Panc1 (cell line): Measurements from ENCODE around the gene KAT2B. TPM values are rescaled to one million over a fixed set of nuclear protein-coding genes. Genes with fewer than 3 reads are reported as not detected.

ENCODE experiments used
- ATAC-seq: fragments of 200-7000 bp; cut with Tn5 transposase; 2 replicates; pipeline ENCODE4 v1.9.1; 2020; ENCODE audit warnings: mild to moderate bottlenecking, moderate library complexity
- BruUV-seq: library from RNA; stranded (reverse); fragments of 400-500 nt; replicated peaks from 2 replicates; lab custom pipeline; 2021; lab: Mats Ljungman, UMichigan
- CTCF ChIA-PET: fragments of 300-600 bp; sonication (Branson Sonifier 250); formaldehyde crosslinking; loops from one replicate; lab custom pipeline; 2022; ENCODE audit warnings: antibody characterized with exemption; lab: Charles Lee
- POLR2A ChIA-PET: fragments of 300-600 bp; sonication (Branson Sonifier 250); formaldehyde crosslinking; loops from one replicate; lab custom pipeline; 2022; ENCODE audit warnings: antibody characterized with exemption; lab: Charles Lee
- DNase-seq: peaks from one replicate; pipeline ENCODE4 v3.0.0-alpha.2; 2010; ENCODE audit warnings: low read depth, low spot score
- H3K27ac ChIP-seq: 2 replicates; pipeline ENCODE4 v1.5.1; 2011; ENCODE audit warnings: mild to moderate bottlenecking, low read length, inconsistent platforms
- H3K27me3 ChIP-seq: fragments of 200-500 bp; sonication (Bioruptor generic); 2 replicates; pipeline ENCODE4 v1.6.0; 2014; ENCODE audit warnings: low read length, inconsistent platforms; ENCODE audit not compliant: control insufficient read depth, insufficient read depth
- H3K36me3 ChIP-seq: fragments of 200-500 bp; sonication (Bioruptor generic); 2 replicates; pipeline ENCODE4 v1.5.1; 2014; ENCODE audit warnings: inconsistent platforms, mild to moderate bottlenecking, low read length, moderate library complexity; ENCODE audit not compliant: control insufficient read depth, insufficient read depth
- H3K4me1 ChIP-seq: 2 replicates; pipeline ENCODE4 v1.5.1; 2011; ENCODE audit warnings: inconsistent platforms, mild to moderate bottlenecking, low read length, moderate library complexity; ENCODE audit not compliant: control insufficient read depth, insufficient read depth
- H3K4me3 ChIP-seq, 2 experiments: 2 replicates each; pipeline ENCODE4 v1.5.1; 2011 to 2012; ENCODE audit warnings: low read depth in 2 of 2, low read length in 2 of 2, mild to moderate bottlenecking in 2 of 2, inconsistent platforms in 1 of 2, moderate library complexity in 1 of 2
- H3K9me3 ChIP-seq: fragments of 200-500 bp; sonication (Bioruptor generic); 2 replicates; pipeline ENCODE4 v1.5.1; 2014; ENCODE audit warnings: low read depth, mild to moderate bottlenecking, inconsistent platforms, low read length, moderate library complexity; ENCODE audit not compliant: control insufficient read depth, insufficient read depth
- CTCF ChIP-seq: fragments of 450-650 bp; IDR thresholded peaks from 2 replicates; pipeline ENCODE4 v1.5.1; 2017; ENCODE audit warnings: mild to moderate bottlenecking
- POLR2AphosphoS5 ChIP-seq: IDR thresholded peaks from 2 replicates; pipeline ENCODE4 v1.6.1; 2012; ENCODE audit warnings: mild to moderate bottlenecking, low read depth, low read length, moderate library complexity
- REST ChIP-seq, 2 experiments: IDR thresholded peaks; 2 replicates each; pipeline ENCODE4 v1.6.1; 2011 to 2012; ENCODE audit warnings: low read depth in 2 of 2, control low read depth in 1 of 2, low read length in 1 of 2, mild to moderate bottlenecking in 1 of 2, moderate library complexity in 1 of 2; ENCODE audit not compliant: insufficient read depth in 1 of 2
- SIN3A ChIP-seq: IDR thresholded peaks from 2 replicates; pipeline ENCODE4 v1.6.1; 2012; ENCODE audit warnings: low read depth, mild to moderate bottlenecking, low read length, moderate library complexity, borderline replicate concordance; ENCODE audit not compliant: insufficient read depth
- TCF7L2 ChIP-seq: IDR thresholded peaks from 2 replicates; pipeline ENCODE4 v1.6.1; 2011; ENCODE audit warnings: mild to moderate bottlenecking, low read depth, low read length, inconsistent platforms
- in situ Hi-C: cut with HindIII; loops from 2 replicates; pipeline ENCODE4 v1.10.0; 2016; ENCODE audit warnings: low sequenced_read_pairs, low pct_unique_long_range_greater_than_20kb
- intact Hi-C: fragments of 100-400 bp; cut with micrococcal nuclease; formaldehyde crosslinking; loops from one replicate; pipeline ENCODE4 v1.10.0; 2022; ENCODE audit not compliant: unreplicated experiment
- total RNA-seq: library from RNA; stranded (reverse); gene quantifications from one replicate; pipeline ENCODE4 v1.2.1, GENCODE V29; 2021; ENCODE audit not compliant: unreplicated experiment

Gene KAT2B
- total RNA-seq, 1 experiment from 2014 or later, result 16.4 TPM

DNA sequence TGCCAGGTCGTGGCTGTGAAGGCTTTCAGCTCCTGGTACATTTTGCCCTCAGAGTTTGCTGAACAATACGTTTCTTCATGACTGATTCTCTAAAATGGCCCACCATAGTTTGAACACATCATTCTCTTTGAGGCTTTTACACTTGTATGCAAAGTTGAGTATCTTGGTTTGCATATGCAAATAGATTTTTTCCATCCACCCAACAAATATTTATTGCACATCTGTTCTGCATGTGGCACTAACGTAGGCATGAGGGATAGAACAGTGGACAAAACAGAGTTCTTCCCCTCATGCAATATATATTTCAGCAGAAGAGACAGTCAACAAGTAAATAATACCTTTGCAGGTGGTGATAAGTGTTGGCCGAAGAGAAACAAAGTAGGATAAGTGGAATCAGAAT, 55.2 kb downstream of the KAT2B start:
- Histone ChIP-seq H3K4me1 (no peaks in the 10 kb centered on the region), H3K27me3 (no peaks in the 10 kb centered on the region), H3K36me3 (no peaks in the 10 kb centered on the region), H3K27ac (no peak overlapping the region), H3K9me3 (no peaks in the 10 kb centered on the region), H3K4me3 (no peak overlapping the region)
- no peak for ATAC-seq
- no TSS peak for BruUV-seq
- no peak for TF ChIP-seq REST (IDR thresholded peaks at IDR 0.05; ENCODE audit: insufficient read depth in 1 of 2, low read depth in 2 of 2, low read length in 1 of 2)
- no peak for TF ChIP-seq SIN3A
- TF ChIP-seq POLR2AphosphoS5, result no peak
- TF ChIP-seq TCF7L2, result no peak
- TF ChIP-seq CTCF, result no peak
- POLR2A ChIA-PET, result interaction anchor here (0.6 kb wide), 1 partner anchor 120 kb away, joined by 7 read pairs; no protein-coding TSS in a partner anchor
- DNase-seq, result no peak
- CTCF ChIA-PET, result no interaction called here
- intact Hi-C loops (no loop called here), in situ Hi-C loops (no loop called here)

DNA sequence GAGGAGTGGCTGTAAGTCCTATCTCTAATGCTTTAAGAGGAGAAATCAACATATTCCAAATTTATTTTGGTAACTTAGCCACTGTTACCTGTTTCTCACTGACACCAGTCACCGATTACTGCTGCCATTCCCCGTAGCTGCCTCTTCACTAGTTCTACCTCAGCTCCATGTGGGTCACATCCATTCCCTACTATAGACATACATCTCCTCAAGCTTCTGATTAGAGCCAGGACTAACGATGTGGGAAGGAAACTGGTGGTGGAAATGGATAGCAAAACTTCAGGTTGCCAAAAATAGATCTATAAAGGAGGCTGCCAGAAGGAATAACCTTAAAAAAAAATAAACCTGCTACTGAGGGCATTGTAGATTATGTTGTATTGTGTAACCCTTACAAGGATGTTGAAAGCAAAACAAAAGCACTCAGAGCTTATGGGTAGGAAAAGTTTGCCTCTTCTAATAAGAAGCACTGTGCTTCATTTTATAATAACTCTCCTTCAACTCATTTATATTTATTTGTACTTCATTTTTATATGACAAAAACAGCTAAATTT, 56.0 kb downstream of the KAT2B start:
- CTCF ChIA-PET, result no interaction called here
- BruUV-seq, result no TSS peak
- intact Hi-C loops, result no loop called here

More for the DNA sequence above, 56.0 kb downstream of the KAT2B start:
- Histone ChIP-seq H3K36me3 (no peaks in the 10 kb centered on the region), H3K27me3 (no peaks in the 10 kb centered on the region), H3K27ac (no peak overlapping the region), H3K9me3 (no peaks in the 10 kb centered on the region), H3K4me1 (no peaks in the 10 kb centered on the region), H3K4me3 (no peak overlapping the region)
- DNase-seq (no peak), ATAC-seq (no peak)
- POLR2A ChIA-PET, result interaction anchor here (0.6 kb wide), 1 partner anchor 121 kb away, joined by 7 read pairs; no protein-coding TSS in a partner anchor
- no peak for TF ChIP-seq REST (IDR thresholded peaks at IDR 0.05; ENCODE audit: insufficient read depth in 1 of 2, low read depth in 2 of 2, low read length in 1 of 2)
- TF ChIP-seq POLR2AphosphoS5, result no peak
- TF ChIP-seq SIN3A, result no peak
- no peak for TF ChIP-seq TCF7L2
- no peak for TF ChIP-seq CTCF
- in situ Hi-C loops, result no loop called here
